ENCODE data around the gene ZYG11B.
A peak's percentile ranks its signal among the peaks of the same experiment; 100 is the strongest.
"Not testable (repeated sequence)": the region's sequence is repeated elsewhere in the genome, so short reads cannot be mapped to it uniquely, and the experiment has no call there.

Gene ZYG11B

GRCh38 chr1:52759908-52760307, 33.7 kb downstream of the ZYG11B start:
- DNase-seq: no peak

GRCh38 chr1:52767596-52768280, 41.5 kb downstream of the ZYG11B start:
- DNase-seq: no peak

GRCh38 chr1:52769346-52770033, 43.2 kb downstream of the ZYG11B start:
- DNase-seq: no peak

GRCh38 chr1:52771384-52771783, 45.1 kb downstream of the ZYG11B start:
- no peak for DNase-seq

- no peak for DNase-seq
Observed at GRCh38 chr1:52786148-52786547, 59.9 kb downstream of the ZYG11B start.

- not testable (repeated sequence) for DNase-seq
Observed at GRCh38 chr1:52790429-52790828, 64.2 kb downstream of the ZYG11B start.

- peak; percentile 5 for DNase-seq
Observed at GRCh38 chr1:52792036-52792435, 65.8 kb downstream of the ZYG11B start.

GRCh38 chr1:52793717-52794116, 67.5 kb downstream of the ZYG11B start:
- DNase-seq: not testable (repeated sequence)

GRCh38 chr1:52795464-52795863, 69.2 kb downstream of the ZYG11B start:
- DNase-seq: no peak

GRCh38 chr1:52798331-52798730, 72.1 kb downstream of the ZYG11B start:
- no peak for DNase-seq

GRCh38 chr1:52801011-52801410, 74.8 kb downstream of the ZYG11B start:
- no peak for DNase-seq

- not testable (repeated sequence) for DNase-seq
Observed at GRCh38 chr1:52804083-52804482, 77.8 kb downstream of the ZYG11B start.

- DNase-seq: no peak
Observed at GRCh38 chr1:52814465-52814864, 88.2 kb downstream of the ZYG11B start.

GRCh38 chr1:52820830-52821229, 94.6 kb downstream of the ZYG11B start:
- DNase-seq: not testable (repeated sequence)

- DNase-seq: no peak
Observed at GRCh38 chr1:52825868-52826267, 99.6 kb downstream of the ZYG11B start.

- no peak for DNase-seq
Observed at GRCh38 chr1:52834798-52835197, 108.5 kb downstream of the ZYG11B start.

- DNase-seq: no peak
Observed at GRCh38 chr1:52836035-52836434, 109.8 kb downstream of the ZYG11B start.

- not testable (repeated sequence) for DNase-seq
Observed at GRCh38 chr1:52839175-52839574, 112.9 kb downstream of the ZYG11B start.

GRCh38 chr1:52842643-52843310, 116.5 kb downstream of the ZYG11B start, which contains the start of gene ZYG11A:
ZYG11A (plus strand) TSS chr1:52842760; CDS start chr1:52842884, 124 bp downstream.
- DNase-seq: peak; percentile 52

GRCh38 chr1:52845119-52845518, 118.9 kb downstream of the ZYG11B start:
- DNase-seq: not testable (repeated sequence)

GRCh38 chr1:52848423-52848822, 122.2 kb downstream of the ZYG11B start:
- no peak for DNase-seq

GRCh38 chr1:52850951-52851350, 124.7 kb downstream of the ZYG11B start:
- no peak for DNase-seq

- DNase-seq: no peak
Observed at GRCh38 chr1:52852854-52853253, 126.6 kb downstream of the ZYG11B start.

GRCh38 chr1:52855584-52855983, 129.3 kb downstream of the ZYG11B start:
- no peak for DNase-seq

Measured in NCI-H1436 treated with DMSO at 0.1 percent for 48 hours (cell line).